GM06990 (cell line): ENCODE measurements around the gene RHEB.

Experiments used
- DNase-seq: peaks from one replicate; pipeline ENCODE4 v3.0.0-alpha.2; 2011; ENCODE audit not compliant: insufficient read length; ENCODE audit errors: extremely low read depth
- H3K27me3 ChIP-seq: replicated peaks from 2 replicates; pipeline ENCODE4 v1.6.0; 2011; ENCODE audit warnings: low read length; ENCODE audit not compliant: control insufficient read depth, insufficient read depth
- H3K36me3 ChIP-seq: 2 replicates; pipeline ENCODE4 v1.5.1; 2011; ENCODE audit warnings: low read length; ENCODE audit not compliant: control insufficient read depth, insufficient read depth
- H3K4me3 ChIP-seq: replicated peaks from 2 replicates; pipeline ENCODE4 v1.5.1; 2011; ENCODE audit warnings: low read depth, mild to moderate bottlenecking, control low read depth, low read length
- CTCF ChIP-seq: IDR thresholded peaks from 2 replicates; pipeline ENCODE4 v1.5.1; 2011; ENCODE audit warnings: low read length, control low read depth, mild to moderate bottlenecking, inconsistent platforms; ENCODE audit not compliant: insufficient read depth, poor library complexity, severe bottlenecking

The RHEB gene

GRCh38 chr7:151457534-151457933 lies 62.2 kb downstream of the RHEB start:
- Histone ChIP-seq H3K36me3 (no peaks in the 10 kb centered on the region), H3K27me3 (no peaks in the 10 kb centered on the region), H3K4me3 (no peak overlapping the region)
- DNase-seq, result no peak
- TF ChIP-seq CTCF, result no peak

DNA sequence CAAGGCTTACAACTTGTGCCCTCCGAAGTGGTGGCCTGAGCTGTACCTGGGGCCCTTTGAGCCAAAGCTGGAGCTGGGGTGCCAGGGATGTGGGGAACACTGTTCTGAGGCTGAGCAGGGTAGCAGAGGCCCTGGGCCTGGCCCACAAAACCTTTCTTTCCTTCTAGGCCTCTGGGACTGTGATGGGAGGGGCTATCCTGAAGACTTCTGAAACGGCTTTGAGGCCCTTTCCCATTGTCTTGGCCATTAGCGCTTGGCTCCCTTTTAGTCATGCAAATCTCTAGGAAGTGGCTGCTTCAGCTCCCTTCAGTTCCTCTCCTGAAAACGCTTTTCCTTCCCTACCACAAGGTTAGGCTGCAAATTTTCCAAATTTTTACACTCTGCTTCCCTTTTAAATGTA lies 62.9 kb downstream of the RHEB start:
- Histone ChIP-seq H3K36me3 (no peaks in the 10 kb centered on the region), H3K27me3 (no peaks in the 10 kb centered on the region; the same call in 1 of the 2 replicates), H3K4me3 (no peak overlapping the region)
- DNase-seq, result no peak
- TF ChIP-seq CTCF, result no peak

DNA sequence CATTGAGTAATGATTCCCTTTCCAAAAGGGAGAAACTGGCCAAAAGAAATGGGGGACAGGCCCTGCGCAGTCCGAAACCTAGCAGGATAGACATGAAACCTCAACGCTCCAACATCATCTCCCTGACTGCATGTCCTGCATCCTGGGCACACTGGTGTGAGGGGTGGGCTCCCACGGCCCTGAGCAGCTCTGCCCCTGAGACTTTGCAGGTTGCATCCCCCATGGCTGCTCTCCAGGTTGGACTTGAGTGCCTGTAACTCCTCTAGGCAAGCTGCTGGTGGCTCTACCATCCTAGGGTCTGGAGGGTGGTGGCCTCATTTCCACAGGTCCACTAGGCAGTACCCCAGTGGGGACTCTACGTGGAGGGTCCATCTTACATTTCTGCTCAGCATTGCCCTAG lies 63.4 kb downstream of the RHEB start:
- no peak overlapping the region for H3K4me3 ChIP-seq
- no peaks in the 10 kb centered on the region; the same call in 1 of the 2 replicates for H3K27me3 ChIP-seq
- no peak for DNase-seq
- TF ChIP-seq CTCF, result no peak
- no peaks in the 10 kb centered on the region for H3K36me3 ChIP-seq

DNA sequence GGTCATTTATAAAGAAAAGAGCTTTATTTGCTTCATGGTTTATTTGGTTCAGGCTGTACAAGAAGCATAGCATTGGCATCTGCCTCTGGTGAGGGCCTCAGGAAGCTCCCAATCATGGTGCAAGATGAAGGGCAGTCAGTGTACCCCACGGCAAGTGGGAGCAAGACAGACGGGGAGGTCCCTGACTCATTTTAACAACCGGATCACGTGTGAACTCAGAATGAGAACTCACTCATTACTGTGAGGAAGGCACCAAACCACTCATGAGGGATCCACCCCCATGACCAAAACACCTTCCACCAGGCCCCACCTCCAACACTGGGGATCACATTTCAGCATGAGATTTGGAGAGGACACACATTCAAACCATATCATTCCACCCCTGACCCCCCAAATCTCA lies 64.0 kb downstream of the RHEB start:
- no peak for TF ChIP-seq CTCF
- Histone ChIP-seq H3K4me3 (no peak overlapping the region), H3K36me3 (no peaks in the 10 kb centered on the region), H3K27me3 (no peaks in the 10 kb centered on the region; the same call in 1 of the 2 replicates)
- DNase-seq, result no peak

DNA sequence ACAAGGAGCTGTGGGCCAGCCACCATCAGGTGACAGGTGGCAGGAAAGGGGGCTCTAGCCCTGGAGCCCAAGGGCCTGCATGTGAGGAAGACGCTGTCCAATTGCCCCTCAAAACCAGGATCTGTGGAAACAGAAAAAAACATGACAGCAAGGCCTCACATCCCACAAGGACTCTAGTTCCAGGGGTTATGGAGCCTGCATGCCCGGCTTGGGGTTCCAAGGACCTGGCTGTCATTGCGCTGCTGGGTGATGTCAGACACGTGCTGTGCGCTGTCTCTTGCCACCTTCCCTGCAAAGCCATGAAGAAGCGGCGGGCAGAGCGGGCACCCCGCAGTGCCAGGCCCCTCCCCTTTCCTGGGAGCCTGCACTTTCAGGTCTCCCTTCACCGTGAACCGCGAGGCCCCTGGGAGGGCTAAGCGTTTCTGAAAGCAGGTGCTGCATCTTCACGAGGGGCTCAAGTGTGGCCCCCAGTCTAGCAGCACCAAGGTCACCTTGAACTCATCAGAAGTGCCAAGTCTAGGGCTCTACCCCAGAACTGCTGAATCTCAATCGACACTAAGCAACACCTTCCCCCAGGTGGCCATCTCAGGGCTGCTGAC lies 64.7 kb downstream of the RHEB start:
- Histone ChIP-seq H3K36me3 (no peaks in the 10 kb centered on the region), H3K4me3 (no peak overlapping the region), H3K27me3 (no peaks in the 10 kb centered on the region; the same call in 1 of the 2 replicates)
- DNase-seq, result no peak
- TF ChIP-seq CTCF, result no peak

- Histone ChIP-seq H3K4me3 (no peak overlapping the region), H3K36me3 (no peaks in the 10 kb centered on the region), H3K27me3 (no peaks in the 10 kb centered on the region; the same call in 1 of the 2 replicates)
- no peak for DNase-seq
- TF ChIP-seq CTCF, result no peak
These were observed 65.4 kb downstream of the RHEB start for GRCh38 chr7:151454305-151454704.
